Smooth muscle cell (in vitro differentiated cells): Measurements from ENCODE around the gene HGF. TPM values are rescaled to one million over a fixed set of nuclear protein-coding genes. Genes with fewer than 3 reads are reported as not detected.

Source experiments
- DNase-seq: peaks from one replicate; lab custom pipeline; 2025; ENCODE audit not compliant: unreplicated experiment; lab: John Stamatoyannopoulos, UW
- H2AFZ ChIP-seq: fragments of 200-600 bp; sonication (generic); 2 replicates; pipeline ENCODE4 v1.6.0; 2016; ENCODE audit warnings: antibody characterized with exemption, low read depth, mild to moderate bottlenecking
- H3F3A ChIP-seq: fragments of 200-600 bp; sonication (generic); 2 replicates; pipeline ENCODE4 v1.6.0; 2017; ENCODE audit warnings: antibody characterized with exemption, low read depth
- H3K27ac ChIP-seq: fragments of 200-600 bp; sonication (generic); 2 replicates; pipeline ENCODE4 v1.5.1; 2016; ENCODE audit warnings: low read depth, mild to moderate bottlenecking
- H3K27me3 ChIP-seq: fragments of 200-600 bp; sonication (generic); 2 replicates; pipeline ENCODE4 v1.6.1; 2016; ENCODE audit warnings: low read depth, mild to moderate bottlenecking
- H3K36me3 ChIP-seq: fragments of 200-600 bp; sonication (generic); 2 replicates; pipeline ENCODE4 v1.5.1; 2016; ENCODE audit warnings: low read depth
- H3K4me1 ChIP-seq: fragments of 200-600 bp; sonication (generic); 2 replicates; pipeline ENCODE4 v1.5.1; 2016; ENCODE audit warnings: low read depth
- H3K4me2 ChIP-seq: fragments of 200-600 bp; sonication (generic); 2 replicates; pipeline ENCODE4 v1.6.0; 2016; ENCODE audit warnings: mild to moderate bottlenecking
- H3K4me3 ChIP-seq: fragments of 200-600 bp; sonication (generic); 2 replicates; pipeline ENCODE4 v1.5.1; 2016; ENCODE audit warnings: mild to moderate bottlenecking
- H3K79me2 ChIP-seq: fragments of 200-600 bp; sonication (generic); 2 replicates; pipeline ENCODE4 v1.6.0; 2016; ENCODE audit warnings: low read depth, mild to moderate bottlenecking
- H3K9ac ChIP-seq: fragments of 200-600 bp; sonication (generic); 2 replicates; pipeline ENCODE4 v1.6.0; 2016; ENCODE audit warnings: low read depth
- H3K9me3 ChIP-seq: fragments of 200-600 bp; sonication (generic); replicated peaks from 2 replicates; pipeline ENCODE4 v1.5.1; 2016; ENCODE audit warnings: low read depth
- H4K20me1 ChIP-seq: fragments of 200-600 bp; sonication (generic); 2 replicates; pipeline ENCODE4 v1.6.0; 2016; ENCODE audit warnings: low read depth
- CTCF ChIP-seq: fragments of 200-600 bp; sonication (generic); IDR thresholded peaks from 2 replicates; pipeline ENCODE4 v1.5.1; 2017; ENCODE audit warnings: borderline replicate concordance, mild to moderate bottlenecking, antibody characterized with exemption; ENCODE audit not compliant: insufficient read depth, poor library complexity, severe bottlenecking
- WGBS: methylation state at CpG from one replicate; pipeline ENCODE4 v1.1.7; 2016; ENCODE audit warnings: low lambda C conversion rate; 5-methylcytosine and 5-hydroxymethylcytosine counted together
- polyA plus RNA-seq: library from polyadenylated mRNA; unstranded; fragments of >200 nt; fragmentation: Nextera tagmentation; extraction: Ambion mirVana; gene quantifications from 2 replicates; pipeline ENCODE4 v1.2.1, GENCODE V29; 2016
- total RNA-seq: library from RNA; depleted of rRNA; stranded (reverse); fragments of >200 nt; gene quantifications from 2 replicates; pipeline ENCODE4 v1.2.3, GENCODE V29; 2014

HGF gene
- total and polyA plus RNA-seq, 2 experiments from 2014 or later = 15.4 to 43.6 TPM

GRCh38 chr7:81692146-81692905 is 77.5 kb downstream of the HGF start:
- H3K36me3 ChIP-seq = no peaks in the 10 kb centered on the region
- H3K4me3 ChIP-seq = no peak overlapping the region
- H3K9ac ChIP-seq = peak overlapping the region; percentile 1
- no peaks in the 10 kb centered on the region for H3K4me1 ChIP-seq
- H3K4me2 ChIP-seq = no peak overlapping the region
- no peaks in the 10 kb centered on the region for H4K20me1 ChIP-seq
- no peaks in the 10 kb centered on the region for H3F3A ChIP-seq
- TF ChIP-seq CTCF = no peak
- WGBS = 62% methylated on average over 3 of the region's 3 CpGs
- H3K79me2 ChIP-seq = no peaks in the 10 kb centered on the region
- DNase-seq = no peak
- no peaks in the 10 kb centered on the region for H3K27me3 ChIP-seq
- peak overlapping the region; percentile 37 for H3K27ac ChIP-seq
- no peaks in the 10 kb centered on the region for H3K9me3 ChIP-seq
- H2AFZ ChIP-seq = peak overlapping the region; percentile 31

GRCh38 chr7:81691199-81691821 is 78.5 kb downstream of the HGF start:
- Histone ChIP-seq H3K36me3 (no peaks in the 10 kb centered on the region), H3K4me2 (no peak overlapping the region), H3K27ac (peak overlapping the region; percentile 37), H3K4me3 (no peak overlapping the region), H3F3A (no peaks in the 10 kb centered on the region), H3K4me1 (no peaks in the 10 kb centered on the region), H3K79me2 (no peaks in the 10 kb centered on the region), H4K20me1 (no peaks in the 10 kb centered on the region), H3K9ac (no peak overlapping the region), H2AFZ (peak overlapping the region; percentile 87), H3K27me3 (no peaks in the 10 kb centered on the region), H3K9me3 (no peaks in the 10 kb centered on the region)
- no peak for TF ChIP-seq CTCF
- 76% methylated on average over 4 of the region's 4 CpGs for WGBS
- DNase-seq = no peak

DNA sequence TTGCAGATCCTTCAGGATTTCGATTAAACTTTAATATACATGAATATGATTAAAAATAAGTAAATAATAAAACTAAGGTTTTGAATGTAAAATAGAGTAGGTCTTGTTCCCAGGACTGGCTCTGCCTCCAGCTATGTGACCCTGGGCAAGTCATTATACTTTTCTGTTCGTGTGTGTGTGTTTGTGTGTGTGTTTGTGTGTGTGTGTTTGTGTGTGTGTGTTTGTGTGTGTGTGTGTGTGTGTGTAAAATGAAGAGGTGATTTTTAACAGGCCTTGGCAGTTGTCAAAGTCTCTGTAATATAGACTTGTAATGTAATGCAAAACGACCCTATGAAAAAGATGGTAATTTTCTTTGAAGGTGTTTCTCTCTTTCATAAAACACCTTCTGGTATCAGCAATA is 79.2 kb downstream of the HGF start:
- H3K79me2 ChIP-seq = no peaks in the 10 kb centered on the region
- no peak overlapping the region for H3K4me3 ChIP-seq
- no peak overlapping the region for H3K9ac ChIP-seq
- peak overlapping the region; percentile 87 for H2AFZ ChIP-seq
- TF ChIP-seq CTCF = no peak
- no peaks in the 10 kb centered on the region for H3K27me3 ChIP-seq
- WGBS = 76% methylated on average over 3 of the region's 3 CpGs
- no peaks in the 10 kb centered on the region for H3K4me1 ChIP-seq
- H3K9me3 ChIP-seq = no peaks in the 10 kb centered on the region
- H3K36me3 ChIP-seq = no peaks in the 10 kb centered on the region
- H3F3A ChIP-seq = no peaks in the 10 kb centered on the region
- H4K20me1 ChIP-seq = no peaks in the 10 kb centered on the region
- no peak overlapping the region for H3K27ac ChIP-seq
- DNase-seq = no peak
- H3K4me2 ChIP-seq = no peak overlapping the region
